Activated CD8-positive, alpha-beta memory T cell treated with anti-CD3 and anti-CD28 coated beads for 48 hours (primary cell): ENCODE data around the gene MSANTD2.

Source experiments
- DNase-seq, 3 experiments: peaks; one replicate each; pipeline ENCODE4 v3.0.0-alpha.2; 2020; ENCODE audit warnings: low read depth in 2 of 3, low spot score in 2 of 3

The MSANTD2 gene

GRCh38 chr11:124738713-124739478 lies 61.3 kb downstream of the MSANTD2 start:
- DNase-seq: no peak

GRCh38 chr11:124737638-124738305 lies 62.4 kb downstream of the MSANTD2 start:
- DNase-seq: no peak

GRCh38 chr11:124736736-124737135 lies 63.5 kb downstream of the MSANTD2 start:
- no peak for DNase-seq

DNA sequence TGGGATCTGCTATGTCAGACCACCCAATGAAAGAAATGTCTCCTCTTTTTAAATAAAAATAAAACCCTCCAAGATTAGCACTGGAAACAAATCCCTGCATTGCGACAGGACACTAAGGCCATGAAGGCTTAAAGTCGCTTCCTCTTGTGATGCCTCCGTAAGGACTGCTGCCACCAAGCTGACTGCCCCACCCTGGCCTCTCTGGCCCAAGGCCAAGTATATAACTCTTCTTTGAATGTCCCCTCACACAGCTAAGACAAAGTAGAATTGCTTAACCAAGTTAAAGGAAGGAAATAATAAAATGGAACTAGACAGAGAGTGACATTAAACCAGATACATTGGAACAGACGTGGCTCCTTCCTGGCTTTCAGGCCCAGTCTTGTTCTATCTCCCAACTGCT lies 68.0 kb downstream of the MSANTD2 start:
- no peak for DNase-seq

- no peak for DNase-seq
Observed at GRCh38 chr11:124729571-124729970, 70.6 kb downstream of the MSANTD2 start.

DNA sequence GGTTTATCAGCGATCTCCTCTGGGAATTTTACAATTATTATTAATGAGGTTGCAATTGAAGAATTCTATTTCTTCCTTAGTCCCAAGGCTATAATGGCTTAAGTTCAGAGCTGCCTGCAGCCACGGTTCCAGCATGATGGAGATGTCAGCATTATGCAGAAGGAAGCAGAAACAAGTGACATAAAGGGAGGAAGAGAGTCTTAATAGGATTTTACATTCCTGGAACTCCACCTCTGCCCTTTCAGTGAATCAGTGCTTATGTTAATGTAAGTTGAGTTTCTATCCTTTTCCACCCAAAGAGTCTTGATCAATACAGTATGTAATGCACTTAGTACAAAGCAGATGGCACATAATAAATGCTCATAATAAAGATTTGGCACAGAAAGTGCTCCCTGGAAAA lies 72.1 kb downstream of the MSANTD2 start:
- DNase-seq: no peak

- DNase-seq: no peak
Observed at GRCh38 chr11:124727474-124727873, 72.7 kb downstream of the MSANTD2 start.

GRCh38 chr11:124725719-124726105 lies 74.5 kb downstream of the MSANTD2 start:
- DNase-seq: no peak

DNA sequence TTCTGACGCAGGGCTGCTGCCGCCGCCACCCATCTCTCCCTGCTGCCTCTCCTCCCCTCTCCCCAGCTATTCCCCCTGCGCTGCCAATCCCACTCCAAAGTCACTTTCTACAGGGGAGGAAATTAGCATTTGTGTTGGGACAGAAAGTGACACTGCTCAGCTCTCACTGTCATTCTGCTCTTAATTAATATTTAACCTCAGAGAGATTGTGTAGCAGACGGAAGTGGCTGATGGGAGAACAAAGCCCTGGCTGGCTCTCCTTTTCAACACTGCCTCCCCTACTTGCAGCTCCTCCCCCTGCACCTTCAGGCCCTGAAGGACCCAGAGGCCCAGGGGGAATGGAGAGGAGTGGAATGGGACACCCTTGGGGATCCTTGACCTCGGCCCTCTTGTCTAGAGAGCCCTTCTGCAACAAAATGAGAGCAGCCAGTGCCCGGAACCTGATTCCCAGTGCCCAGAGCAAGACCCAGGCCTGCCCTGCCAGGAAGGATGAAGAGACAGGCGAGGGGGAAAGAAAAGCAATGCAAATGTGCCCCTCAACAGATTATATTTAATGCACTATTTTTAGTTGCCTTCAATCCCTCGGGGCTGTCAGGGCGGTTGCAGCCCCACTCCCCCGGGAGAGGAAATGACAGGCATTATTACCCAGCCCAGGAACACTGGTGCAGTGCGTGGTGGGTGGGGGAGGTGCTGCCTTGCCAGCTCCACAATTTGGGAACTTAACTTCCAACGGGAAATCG lies 75.1 kb downstream of the MSANTD2 start:
- no peak for DNase-seq

- DNase-seq: no peak
Observed at GRCh38 chr11:124722176-124722575, 78.0 kb downstream of the MSANTD2 start.

GRCh38 chr11:124719534-124719933 lies 80.7 kb downstream of the MSANTD2 start:
- no peak for DNase-seq

GRCh38 chr11:124718801-124719200 lies 81.4 kb downstream of the MSANTD2 start:
- no peak for DNase-seq

DNA sequence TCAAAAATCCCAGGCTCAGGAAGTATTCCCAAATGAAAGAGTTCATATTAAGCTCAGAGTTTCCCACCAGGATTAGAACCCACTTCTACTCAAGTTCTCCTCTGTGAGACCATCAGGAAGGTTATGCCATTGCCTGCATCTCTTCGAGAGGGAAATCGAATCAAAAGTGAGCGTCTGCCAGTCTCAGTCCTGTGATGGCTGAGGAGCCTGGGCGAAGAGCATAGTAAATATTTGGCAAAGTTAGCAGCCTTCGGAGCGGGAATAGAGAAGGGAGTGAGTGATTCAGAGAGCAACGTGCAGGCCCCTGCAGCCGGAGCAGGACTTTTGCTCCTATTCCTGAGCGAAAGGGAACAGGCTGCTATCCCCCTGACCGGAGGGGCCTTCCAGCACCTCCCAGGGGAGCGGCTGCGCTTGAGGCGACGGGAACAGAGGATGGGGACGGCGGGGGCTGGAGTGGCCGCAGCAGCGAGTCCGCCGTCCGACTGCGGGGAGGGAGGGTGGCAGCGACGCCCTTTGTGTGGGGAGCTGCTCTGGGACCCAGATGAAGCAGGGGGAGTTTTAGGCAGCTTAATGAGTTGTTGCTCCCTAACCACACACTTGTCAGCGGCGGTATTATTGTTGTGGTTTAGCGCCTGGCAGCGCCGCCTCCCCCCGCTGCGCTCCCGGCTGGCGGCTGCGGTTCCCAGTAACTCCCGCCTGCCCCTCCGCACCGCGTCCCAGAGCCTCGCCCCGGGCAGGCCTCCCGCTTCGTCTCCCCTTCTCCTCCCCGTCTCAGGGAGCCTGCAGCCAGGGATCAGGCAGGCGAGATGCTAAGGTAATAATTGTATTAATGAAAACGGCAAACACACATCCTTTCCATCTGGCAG lies 82.2 kb downstream of the MSANTD2 start:
- DNase-seq: no peak

DNA sequence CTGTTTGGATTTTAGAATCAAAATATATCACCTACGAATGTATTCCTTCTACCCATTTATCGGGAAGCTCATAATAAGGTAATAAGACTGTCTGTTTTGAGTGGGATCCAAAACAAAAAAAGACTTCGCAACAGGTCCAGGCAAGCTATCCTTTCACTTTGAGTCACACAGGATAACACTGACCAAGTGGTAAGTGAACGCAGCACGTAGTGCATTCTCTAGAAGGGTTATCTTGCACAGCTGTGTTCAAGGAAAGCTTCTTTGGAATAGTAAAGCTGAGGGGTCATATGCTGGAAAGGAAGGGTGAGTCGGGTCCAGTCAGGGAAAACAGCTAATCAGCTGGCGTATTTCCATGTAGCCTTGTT lies 82.8 kb downstream of the MSANTD2 start:
- DNase-seq: no peak

GRCh38 chr11:124716591-124716990 lies 83.6 kb downstream of the MSANTD2 start:
- DNase-seq: no peak
